ENCODE measurements around the gene PRKG1.
A peak's percentile ranks its signal among the peaks of the same experiment; 100 is the strongest.

- TF ChIP-seq BHLHE40 (IDR thresholded peaks at IDR 0.05; ENCODE audit: low read depth, low read length) (no peak), CTCF (conservative IDR thresholded peaks at IDR 0.05; ENCODE audit: low read depth, low read length) (no peak), POLR2A (IDR thresholded peaks at IDR 0.05; ENCODE audit: low read depth, low read length) (no peak), CEBPB (IDR thresholded peaks at IDR 0.05; ENCODE audit: low read depth, low read length) (no peak), NFE2L2 (IDR thresholded peaks at IDR 0.05; ENCODE audit: low read depth, low read length) (no peak), MAFK (IDR thresholded peaks at IDR 0.05; ENCODE audit: low read depth, low read length) (0 out of 2 replicates have a peak, but pooled peaks have one; percentile 11)
Observed at GRCh38 chr10:52313256-52313932, 1239.1 kb downstream of the PRKG1 start.
